Measurements from ENCODE around the gene HYAL2.
"Not testable (repeated sequence)": the region's sequence is repeated elsewhere in the genome, so short reads cannot be mapped to it uniquely, and the experiment has no call there.

HYAL2 gene

DNA sequence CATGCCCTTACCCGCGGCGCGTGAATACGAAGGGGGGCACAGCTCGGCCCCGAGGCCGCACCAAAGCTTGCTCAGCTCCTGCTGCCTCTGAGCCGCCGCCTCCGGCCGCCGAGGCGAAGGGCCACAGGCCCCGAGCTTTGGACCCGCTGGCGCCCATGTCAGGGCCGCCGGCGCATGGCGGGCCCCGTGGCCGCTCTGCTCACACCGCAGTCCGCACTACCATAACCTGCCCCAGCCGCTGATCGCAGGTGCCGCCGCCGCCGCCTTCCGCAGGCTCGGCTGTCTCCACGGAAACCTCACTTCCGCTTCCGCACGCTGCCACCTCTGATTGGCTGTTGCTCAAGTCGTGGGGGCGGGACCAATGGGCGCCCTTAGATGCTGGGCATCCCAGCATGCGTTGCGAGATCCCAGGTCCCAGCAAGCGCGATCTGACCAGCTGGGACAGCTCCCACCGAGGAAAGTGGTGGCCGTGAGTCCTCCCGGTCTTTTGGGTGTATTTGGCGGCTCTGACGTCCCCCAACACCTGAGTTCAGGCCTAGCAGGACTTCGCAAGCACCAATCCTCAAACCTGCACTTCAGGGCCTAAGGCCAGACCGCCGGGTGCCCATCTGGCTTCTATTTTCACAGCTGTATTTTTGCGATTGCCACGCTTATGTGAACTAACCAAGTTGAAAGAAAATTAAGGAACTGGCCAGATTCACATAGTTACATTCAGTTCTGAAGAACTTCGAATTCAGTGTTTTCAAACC lies 5.6 kb upstream of the HYAL2 start, which contains the start of gene TUSC2:
Gene TUSC2, minus strand, starts transcription at position 281 of the 749 bp plus-strand sequence. Its CDS starts 124 bp downstream, at position 157.
- peak; percentile 97 for DNase-seq

DNA sequence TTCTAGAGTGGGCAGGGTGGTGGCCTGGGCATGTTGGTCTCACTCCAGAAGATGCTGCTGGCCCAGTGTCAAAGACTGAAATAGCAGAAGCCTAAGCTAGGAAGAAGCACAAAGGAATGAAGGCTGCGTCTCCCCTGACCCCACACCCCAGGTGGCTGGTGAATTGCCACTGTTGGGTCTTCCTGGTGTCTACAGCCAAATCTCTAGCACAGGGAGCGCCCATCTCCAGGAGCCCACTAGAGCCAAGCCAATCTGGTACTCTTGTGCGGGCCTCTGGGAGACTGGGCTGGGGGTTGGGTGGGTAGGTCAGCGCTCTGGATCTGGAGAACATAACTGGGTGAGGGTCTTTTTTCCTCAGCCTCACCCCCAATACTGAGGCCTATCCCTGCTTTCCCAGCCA lies 4.6 kb upstream of the HYAL2 start:
- no peak for DNase-seq

DNA sequence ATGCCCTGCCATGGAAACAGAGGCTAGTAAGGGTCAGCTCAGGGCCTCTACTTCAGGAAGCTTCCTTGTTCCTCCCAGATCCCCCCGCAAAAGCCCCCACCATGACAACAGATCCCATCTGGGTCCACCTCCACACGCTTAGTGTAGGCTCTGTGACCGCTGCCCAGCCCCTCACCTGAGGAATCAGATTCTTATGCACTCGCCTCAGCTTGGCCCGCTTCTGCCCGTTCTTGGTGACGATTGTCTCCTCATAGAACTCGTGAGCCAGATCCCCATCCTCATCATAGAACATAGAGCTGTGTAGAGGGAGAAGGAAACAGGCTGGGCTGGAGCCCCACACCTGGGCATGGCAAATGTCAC lies 3.6 kb upstream of the HYAL2 start:
- DNase-seq = no peak

DNA sequence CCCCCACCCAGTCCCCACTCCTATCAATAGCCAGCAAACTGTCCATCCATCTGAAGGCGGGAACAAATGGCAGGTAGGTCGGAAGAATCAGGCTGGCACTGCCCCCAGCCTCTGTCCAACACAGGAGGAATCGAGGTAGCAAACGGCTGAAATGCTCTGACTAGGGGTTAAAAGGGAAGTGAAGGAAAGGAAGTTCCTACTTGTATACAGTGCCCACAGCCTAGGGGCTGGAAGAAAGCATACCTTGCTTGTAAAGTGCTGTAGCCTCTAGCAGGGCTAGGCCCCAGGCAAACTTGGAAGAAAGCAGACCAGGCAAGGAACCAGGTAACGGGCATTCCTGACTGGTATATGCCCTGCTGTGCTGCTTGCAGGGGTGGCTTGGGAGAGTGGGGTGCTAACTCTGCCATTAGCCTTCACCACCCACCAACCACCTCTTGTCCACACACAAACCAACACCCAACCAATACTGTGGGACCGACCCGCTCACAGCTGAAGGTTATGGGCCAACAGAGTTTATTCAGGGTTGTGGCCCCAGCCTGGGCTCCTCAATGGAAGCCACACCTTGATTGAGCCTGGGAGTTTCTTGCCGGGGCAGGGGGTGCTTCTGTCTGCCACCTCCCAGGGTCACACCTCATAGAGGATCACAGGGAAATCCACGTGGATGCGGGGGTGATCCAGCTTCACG lies 3.1 kb upstream of the HYAL2 start:
- DNase-seq = no peak

DNA sequence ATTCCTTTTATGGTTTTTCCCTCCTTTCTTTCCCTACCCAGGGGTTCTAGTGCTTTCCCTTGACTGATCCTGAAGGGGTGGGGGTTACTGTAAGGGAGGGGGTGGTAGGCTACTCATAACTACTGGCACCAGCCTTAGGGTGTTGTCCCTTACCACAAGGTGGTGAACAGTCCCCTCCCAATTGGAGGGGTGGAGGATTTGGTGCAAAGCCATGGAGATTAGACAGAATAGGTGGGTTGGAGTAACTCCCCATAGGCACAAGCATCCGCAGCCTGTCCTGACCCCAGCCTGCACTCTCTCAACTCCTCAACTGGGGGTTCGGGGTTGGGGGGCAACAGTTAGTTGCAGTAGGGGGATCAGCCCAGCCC lies 2.6 kb upstream of the HYAL2 start:
- no peak for DNase-seq

DNA sequence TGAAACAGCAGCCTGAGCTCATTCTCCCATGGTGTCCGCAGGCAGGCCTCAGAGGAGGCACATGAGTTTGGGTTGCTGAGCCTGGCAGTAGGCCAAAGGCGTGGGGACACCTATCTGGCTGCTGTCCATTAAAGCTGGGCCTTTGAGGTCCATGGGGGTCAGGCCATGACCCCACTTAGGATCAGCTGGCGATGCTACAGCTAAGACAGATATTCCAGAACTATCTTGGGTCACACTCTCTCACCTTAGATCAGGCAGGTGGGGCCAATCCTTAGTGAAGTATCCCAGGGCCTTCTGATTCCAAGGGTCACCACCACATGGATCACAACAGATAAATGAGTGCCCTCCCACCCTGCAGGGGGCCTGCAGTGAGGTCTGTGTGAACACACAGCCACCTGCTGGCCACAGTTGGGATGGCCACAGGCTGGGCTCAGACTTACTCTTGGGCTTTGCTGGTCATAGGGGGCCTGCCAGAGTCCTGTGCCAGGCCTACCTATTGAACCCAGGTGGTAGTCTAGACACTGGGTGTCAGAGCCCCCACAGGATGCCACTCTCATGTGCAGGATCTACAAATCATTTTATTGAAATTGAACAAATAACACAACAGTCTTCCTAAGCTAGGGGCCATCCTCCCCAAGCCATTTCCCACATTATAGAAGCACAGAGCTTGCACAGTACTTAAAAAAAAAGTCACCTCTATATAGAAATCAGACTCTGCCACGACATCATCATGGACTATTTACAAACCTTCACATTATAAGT lies 2.0 kb upstream of the HYAL2 start:
- peak; percentile 73 for DNase-seq

DNA sequence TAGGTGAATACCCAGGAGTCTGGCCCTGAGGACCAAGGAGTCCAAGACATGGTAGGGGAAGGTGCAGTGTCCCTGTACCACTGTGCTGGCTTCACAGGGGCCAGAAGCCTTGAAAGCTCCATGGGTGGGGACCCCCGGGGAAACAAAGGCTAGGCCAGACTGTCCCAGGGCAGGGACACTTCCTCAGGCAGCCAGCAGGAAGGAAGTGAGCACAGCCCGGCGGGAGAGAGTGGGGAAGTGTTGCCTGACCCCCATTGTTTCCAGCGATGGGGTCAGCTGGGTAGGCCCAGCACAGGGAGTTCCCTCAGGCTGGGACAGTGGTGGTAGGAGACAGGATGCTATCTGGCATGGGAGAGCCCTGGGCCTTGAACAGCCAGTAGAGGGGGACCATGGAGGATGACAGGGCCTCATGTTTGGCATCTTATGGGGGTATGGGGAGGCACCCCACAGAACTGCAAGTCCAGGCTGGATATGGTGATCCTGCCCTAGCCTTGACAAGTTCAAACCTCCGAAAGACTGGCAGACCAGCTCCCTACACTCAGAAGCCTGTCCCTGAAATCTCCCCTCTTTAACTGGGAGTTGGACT lies 1.2 kb upstream of the HYAL2 start:
- no peak for DNase-seq

DNA sequence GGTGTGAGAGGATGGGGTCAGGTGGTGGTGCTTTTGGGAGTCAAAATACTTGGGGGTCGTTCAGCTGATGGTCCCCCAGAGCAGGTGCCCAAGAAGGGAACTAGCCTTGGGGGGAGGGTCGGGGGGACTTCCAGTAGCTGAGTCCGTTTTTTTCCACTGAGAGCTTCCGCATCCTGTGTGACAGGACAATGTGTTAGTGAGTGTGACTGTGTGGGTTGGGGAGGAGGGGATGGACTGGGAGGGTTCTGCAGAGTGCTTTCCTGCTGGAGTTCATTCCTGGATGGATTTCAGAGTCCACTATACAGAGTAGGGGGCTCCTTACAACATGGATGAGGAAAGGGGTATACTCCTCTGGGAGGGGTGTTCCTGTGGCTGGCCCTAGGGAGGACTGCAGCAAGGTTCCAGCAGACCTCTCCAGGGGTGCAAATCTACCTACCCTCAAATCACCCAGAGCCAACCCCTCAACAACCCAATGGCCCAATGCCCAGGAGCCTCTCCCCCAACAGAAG lies 601 bp upstream of the HYAL2 start:
- DNase-seq = no peak

DNA sequence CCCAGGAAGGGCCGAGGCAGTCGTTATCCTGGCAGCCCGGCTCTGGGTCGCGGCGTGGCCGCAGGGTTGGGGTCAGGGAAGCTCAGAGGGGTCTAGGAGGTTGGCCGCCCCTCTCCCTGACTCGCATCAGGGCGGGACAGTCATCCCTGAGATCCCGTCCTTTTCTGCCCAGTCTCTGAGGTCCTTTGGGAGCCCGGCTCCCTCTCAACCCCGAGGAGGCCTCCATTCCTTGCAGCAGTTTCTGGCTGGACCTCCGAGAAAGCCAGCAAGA lies 495 bp downstream of the HYAL2 start:
- DNase-seq = no peak

DNA sequence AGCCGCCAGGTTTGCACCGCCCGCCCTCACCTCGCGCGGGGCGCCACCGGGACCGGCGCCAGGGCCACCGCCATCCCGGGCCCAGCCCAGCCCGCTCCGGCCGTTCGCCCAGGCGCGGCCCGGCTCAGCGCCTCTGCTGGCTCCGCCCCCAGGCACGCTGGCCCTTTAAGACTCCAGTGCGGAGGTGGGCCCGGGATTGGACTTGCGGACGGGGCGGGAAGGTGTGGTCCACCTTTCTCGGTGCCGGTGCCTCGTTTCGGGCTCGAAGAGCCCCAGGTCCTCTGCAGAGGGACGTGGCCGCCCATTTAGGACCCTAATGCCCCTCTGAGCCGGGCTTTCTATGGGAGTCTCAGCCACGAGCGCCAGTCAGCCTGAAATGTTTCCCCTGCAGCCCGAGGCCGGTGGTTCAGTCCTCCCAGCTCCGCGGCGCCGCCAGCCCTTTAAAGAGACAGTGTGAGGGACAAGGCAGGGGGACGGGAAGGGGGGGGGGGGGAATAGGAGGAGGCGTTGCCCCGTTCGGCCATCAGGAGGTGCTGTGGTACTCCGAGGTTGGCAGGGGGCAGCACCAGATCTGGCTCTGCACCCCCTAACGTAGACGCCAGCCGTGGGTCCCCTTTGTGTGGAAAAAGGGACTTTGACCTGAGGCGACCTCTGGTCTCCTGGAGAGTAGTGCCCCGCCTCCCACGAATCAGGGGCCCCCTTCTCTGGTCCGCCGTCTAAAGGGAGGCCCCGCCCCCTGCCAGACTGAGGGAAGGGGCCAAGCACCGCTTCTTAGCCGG lies 1.0 kb downstream of the HYAL2 start:
- peak; percentile 87 for DNase-seq

DNA sequence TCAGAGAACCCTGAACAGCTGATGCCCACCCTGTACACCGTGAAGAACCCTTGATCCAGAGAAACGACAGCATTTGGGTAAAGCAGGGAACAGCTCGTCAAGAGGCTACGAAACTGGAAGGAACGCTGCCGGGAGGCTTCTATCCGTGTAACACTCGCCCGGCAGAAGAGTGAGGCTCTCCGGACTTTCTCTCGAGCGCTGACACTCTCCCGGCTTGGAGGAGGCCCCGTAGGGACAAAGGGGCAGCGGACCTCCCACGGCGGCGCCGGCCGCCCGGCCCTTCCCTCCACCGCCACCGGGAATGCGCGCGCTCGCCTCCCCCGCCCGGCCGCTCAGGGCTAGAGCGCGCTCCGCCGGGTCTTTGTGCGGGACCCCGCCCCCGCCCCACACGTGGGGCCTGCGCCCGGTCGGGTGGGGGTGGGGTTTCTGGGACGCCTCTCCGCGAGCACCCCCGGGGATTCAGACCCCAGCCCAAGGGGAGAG lies 1.7 kb downstream of the HYAL2 start:
- DNase-seq = peak; percentile 69

DNA sequence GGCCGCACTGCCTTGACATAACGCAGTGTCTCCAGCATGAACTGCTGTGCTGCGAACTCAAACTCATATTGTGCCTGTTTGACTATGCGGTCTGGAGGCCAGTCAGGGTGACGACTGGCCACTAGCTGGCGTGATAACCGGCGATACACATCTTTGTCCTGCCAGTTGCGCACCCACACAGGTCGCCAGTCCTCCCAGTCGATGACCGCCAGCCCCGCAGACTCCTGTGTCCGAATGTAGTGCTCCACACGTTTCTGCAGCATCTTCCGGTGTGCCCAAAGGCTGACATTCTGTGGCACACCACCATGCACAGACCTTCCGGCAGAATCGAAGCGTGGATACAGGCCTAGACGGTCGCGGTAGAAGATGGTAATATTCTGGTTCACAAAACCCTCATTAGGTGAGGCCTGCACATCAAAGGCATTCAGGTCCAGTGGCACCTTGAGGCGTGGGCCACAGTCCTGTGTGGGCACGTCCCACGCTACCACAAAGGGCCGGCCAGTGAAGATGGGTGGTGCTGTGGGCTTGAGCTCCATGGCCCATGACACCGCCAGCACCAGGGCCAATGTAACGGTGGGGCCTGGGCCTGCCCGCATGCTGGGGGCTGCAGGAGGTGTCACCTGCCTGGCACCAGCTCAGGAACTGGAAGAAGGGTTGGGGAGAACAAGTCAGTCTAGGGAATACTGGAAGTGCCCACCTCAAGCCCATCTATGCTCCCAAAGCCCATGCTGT lies 2.5 kb downstream of the HYAL2 start:
- no peak for DNase-seq

DNA sequence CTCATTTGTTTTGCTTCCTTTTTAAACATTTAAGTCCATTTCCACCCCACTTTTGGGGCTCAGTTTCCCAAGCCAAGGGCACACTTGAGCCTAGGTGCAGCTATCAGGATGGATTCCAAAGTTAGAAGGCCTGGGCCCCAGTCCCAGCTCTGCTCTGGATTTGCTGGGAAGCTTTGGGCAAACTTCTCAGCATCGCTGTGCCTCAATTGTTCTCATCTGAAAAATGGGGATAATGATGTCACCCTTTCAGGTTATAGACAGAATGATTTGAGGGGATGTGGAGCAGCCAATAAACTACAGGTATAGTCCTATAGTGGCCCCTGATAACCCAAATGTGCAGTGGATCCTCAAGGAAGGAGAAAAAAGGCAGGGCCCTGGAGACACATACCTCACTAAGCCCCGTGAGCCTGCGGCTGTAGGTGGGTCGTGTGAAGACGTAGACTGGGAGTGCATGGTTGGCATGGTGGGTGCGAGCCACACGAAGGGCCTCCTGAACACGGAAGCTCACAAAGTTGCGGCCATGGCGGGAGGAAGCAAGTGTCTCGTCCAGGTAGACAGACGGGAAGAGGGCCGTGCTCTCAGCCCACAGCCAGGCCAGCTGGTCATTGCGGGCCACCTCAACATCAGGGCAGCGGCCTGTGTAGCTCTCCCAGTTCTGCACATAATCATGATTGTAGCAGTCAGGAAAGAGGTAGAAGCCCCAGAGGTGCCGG lies 3.2 kb downstream of the HYAL2 start:
- DNase-seq = no peak

DNA sequence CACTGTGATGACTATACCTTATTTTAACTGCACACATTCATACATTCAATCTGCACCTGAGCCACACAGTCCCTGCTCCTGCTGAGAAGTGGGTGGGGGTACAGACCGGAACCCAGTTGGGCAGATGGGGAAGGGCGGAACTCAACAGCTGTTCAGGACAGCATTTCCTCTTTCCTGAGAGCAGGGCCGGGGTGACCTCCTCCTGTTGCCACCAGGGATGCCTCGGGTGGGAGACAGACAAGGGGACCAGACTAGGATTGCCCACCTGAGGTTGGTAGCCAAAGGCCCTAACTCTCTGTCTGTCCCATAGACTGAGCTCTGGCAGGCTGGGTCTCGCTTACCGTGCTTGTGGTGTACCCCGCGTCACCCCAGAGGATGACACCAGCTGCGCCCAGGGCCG lies 3.9 kb downstream of the HYAL2 start:
- no peak for DNase-seq

DNA sequence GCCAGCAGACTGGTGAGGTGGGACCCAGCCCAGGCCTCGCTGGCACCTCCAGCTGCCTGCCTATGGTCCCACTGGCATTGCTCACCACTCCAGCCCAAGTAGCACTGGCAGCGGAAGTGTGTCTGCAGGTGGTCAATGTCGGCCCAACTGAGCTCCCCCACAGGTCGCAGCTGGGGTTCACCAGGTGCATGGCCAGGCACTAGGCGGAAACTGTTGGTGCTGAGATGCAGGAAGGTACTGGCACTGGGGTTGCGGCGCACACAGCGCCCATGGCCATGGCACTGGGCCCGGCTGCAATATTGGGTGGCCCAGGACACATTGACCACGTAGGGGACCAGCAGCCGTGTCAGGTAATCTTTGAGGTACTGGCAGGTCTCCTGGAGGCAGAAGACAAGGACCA lies 4.4 kb downstream of the HYAL2 start:
- DNase-seq = no peak

DNA sequence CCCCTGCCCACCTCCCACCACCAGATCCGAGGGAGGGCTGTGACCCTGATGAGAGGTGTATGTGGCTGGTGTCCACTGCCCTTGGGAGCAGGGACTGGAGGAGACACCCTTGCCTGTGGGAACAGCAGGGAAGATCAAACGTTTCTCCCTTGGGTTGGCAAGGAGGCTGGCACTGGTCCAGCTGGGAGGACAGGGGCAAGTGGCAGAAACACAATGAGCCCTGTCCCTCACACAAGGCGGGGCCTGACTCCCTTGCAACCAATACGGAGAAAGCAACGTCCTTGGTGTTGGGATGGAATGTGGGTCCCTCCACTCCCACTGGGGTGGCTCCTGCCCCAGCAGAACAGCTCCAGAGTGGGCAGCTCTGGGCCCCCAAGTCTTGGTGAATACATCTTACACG lies 5.2 kb downstream of the HYAL2 start:
- DNase-seq = no peak

DNA sequence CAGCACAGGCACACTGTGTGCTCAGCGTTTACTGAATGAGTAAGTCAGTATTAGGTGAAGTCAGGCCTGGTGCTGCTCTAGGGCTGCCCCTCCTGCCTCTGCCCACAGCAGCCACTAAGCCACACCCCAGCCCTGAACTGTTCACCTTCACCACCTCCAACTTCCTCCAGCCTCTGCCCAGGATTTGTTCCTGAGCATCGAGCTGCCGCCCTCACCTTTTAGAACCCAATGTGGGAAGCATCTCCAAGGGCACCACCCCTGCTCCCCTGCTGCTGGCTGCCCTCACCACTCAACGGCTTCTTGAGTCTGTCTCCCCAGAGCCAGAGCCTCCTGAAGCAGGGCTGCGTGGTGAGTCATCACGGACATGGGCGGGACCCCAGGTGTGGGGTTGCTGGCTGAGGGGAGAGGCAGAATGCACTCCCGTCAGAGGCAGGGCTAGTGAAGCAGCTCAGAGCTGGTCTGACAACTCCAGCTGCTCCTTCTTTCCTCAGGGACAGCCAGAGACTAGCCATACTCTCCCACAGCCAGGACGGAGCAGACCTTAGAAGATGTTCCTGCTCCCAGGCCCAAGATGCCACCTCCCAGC lies 5.8 kb downstream of the HYAL2 start:
- peak; percentile 53 for DNase-seq

DNA sequence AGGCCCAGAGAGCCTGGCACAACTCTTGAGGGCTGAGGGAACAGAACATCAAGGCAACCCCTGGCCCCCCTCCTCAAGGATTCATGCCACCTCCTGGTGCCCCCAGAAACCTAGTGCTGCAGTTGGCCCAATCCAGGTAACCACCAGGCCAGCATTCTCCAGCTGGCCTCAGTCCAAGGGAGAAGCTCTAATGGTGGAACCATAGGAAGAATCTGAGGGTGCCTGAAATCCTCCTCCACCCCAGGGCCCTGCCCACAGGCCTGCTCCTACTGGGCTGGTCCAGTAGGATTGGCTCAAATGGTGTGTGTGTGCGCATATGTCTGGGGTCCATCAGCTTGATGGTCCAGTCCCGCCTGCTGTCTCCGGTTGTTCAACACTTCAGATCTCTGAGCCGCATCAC lies 7.7 kb downstream of the HYAL2 start:
- no peak for DNase-seq

DNA sequence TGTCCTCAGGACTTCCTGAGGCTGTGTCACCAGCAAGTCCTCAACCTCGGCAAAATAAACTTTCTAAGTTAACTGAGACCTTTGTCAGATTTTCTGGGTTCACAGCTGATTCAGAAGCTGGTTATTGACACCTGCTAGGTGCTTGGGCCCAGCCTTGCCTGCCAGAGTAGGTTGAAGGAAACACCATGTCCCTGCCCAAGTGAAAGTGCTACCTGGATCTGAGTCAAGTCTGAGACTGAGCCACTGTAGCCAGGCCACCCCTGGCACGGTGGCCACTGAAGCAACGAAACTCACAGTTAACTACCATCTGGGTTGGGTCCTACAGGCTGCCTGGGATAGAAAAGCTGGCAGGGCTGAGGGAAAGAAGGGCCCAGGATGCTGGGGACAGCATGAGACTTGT lies 8.2 kb downstream of the HYAL2 start:
- no peak for DNase-seq

DNA sequence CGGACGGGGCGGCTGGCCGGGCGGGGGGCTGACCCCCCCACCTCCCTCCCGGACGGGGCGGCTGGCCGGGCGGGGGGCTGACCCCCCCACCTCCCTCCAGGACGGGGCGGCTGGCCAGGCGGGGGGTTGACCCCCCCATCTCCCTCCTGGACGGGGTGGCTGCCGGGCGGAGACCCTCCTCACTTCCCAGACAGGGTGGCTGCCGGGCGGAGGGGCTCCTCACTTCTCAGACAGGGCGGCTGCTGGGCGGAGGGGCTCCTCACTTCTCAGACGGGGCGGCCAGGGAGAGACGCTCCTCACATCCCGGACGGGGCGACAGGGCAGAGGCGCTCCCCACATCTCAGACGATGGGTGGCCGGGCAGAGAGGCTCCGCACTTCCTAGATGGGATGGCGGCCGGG lies 10.5 kb downstream of the HYAL2 start:
- not testable (repeated sequence) for DNase-seq

DNA sequence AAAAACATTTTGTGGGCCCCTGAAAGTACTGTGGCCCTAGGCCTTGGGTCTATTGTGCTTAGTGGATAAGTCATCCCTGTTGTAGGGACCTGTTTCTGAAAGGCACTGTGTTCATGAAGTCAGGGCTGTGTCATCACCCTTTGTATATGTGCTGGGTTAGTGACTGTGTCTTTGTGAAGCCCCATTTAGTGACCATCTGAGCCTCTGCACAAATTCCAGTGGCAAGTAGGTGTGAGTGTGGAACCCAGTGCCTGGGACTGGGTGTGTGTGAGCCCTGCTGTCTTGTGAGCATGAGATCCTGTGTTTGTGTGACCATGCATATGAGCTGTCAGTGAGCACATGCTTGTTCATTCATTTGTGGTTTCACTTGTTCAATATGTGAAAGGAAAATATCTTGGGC lies 17.9 kb downstream of the HYAL2 start:
- DNase-seq = no peak
